AG04450 (cell line): Measurements from ENCODE around the gene IDH3A. TPM values are rescaled to one million over a fixed set of nuclear protein-coding genes. Genes with fewer than 3 reads are reported as not detected.

ENCODE experiments used
- CTCF ChIA-PET: fragments of 300-600, 350-600 bp; formaldehyde crosslinking; extraction: SDS; loops from one replicate; lab custom pipeline; 2022; ENCODE audit warnings: antibody characterized with exemption, inconsistent platforms; lab: Charles Lee
- POLR2A ChIA-PET: fragments of 350-600 bp; formaldehyde crosslinking; extraction: SDS; loops from one replicate; lab custom pipeline; 2021; ENCODE audit warnings: antibody characterized with exemption, inconsistent platforms; lab: Yijun Ruan, JAX
- DNase-seq: peaks from one replicate; pipeline ENCODE4 v3.0.0-alpha.2; 2011; ENCODE audit warnings: low read depth, low spot score
- H3K27ac ChIP-seq: one replicate; pipeline ENCODE4 v1.5.1; 2012; ENCODE audit warnings: low read depth, low read length, control low read depth
- H3K27me3 ChIP-seq: one replicate; pipeline ENCODE4 v1.6.0; 2012; ENCODE audit warnings: low read length; ENCODE audit not compliant: control insufficient read depth, insufficient read depth
- H3K4me3 ChIP-seq: 2 replicates; pipeline ENCODE4 v1.5.1; 2011; ENCODE audit warnings: mild to moderate bottlenecking, low read depth, low read length, control low read depth
- H3K9me3 ChIP-seq: 2 replicates; pipeline ENCODE4 v1.5.1; 2012; ENCODE audit warnings: low read length; ENCODE audit not compliant: control insufficient read depth, insufficient read depth
- polyA plus RNA-seq: library from polyadenylated mRNA; depleted of rRNA; stranded (reverse); fragments of >200 nt; gene quantifications from 2 replicates; pipeline ENCODE4 v1.2.3, GENCODE V29; 2011
- TF ChIP-seq, protein P1 (sequence below): IDR thresholded peaks from 2 replicates; pipeline ENCODE4 v1.5.1; 2011; ENCODE audit warnings: low read depth, low read length, control low read depth, inconsistent platforms

The IDH3A gene
- polyA plus RNA-seq, 1 experiment = 69.1 TPM

DNA sequence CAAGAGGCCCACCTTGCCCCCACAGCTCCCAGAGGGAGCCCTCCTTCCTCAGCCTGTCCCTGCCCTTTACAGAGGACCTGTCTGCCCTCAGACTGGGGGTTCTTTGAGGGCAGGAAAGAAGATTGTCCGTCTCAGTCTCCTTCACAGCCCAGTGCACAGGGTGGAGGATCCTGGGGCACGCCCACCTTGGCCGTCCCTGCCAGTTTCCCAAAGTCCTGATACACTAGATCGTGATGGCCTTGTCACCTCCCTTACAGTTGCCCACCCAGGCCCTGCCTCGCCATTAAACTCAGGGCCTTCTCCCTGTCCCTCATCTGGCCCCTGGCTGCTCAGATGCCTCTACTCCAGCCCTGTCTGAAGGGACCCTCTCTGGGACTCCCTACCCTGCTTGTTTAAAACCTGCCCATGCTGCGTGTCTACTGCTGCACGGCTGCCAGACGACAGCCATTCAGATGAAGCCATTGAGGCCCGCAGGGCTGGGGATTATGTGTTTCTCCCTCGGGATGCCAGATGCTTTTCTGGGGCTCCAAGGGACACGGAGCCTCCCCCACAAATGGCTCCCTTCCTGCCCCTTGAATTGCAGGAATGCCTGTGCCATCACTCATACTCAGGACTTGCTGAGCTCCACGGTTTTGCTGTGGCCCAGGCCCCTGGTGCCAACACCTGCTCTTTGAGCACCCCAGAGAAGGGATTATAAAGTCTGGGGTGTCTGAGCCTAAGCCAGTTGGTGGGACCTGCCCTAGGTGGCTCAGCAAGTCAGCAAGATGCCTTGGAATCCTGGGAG, 57.4 kb downstream of the IDH3A start:
- CTCF ChIA-PET = interaction anchor here (3.2 kb wide), 1 partner anchor 33 kb away, joined by 8 read pairs; no protein-coding TSS in a partner anchor

DNA sequence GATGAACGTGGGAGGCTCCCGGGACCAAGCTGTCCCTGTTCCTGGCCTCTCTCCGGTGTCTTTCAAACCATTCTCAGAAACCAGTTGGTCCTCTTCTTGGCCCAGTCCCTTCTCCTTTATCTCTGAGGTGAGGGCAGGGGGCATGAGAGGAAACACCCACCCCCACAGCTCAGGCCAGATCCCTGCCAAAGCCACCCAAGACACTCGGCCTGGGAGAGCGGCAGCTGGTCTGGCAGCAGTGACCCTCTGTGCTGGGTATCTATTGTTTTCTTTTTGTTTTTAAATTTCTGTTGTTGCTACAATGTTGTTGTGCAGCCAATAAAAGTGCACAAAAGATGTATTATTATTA, 57.9 kb downstream of the IDH3A start:
- Histone ChIP-seq H3K9me3 (no peaks in the 10 kb centered on the region), H3K27me3 (peaks cover 17% of the 10 kb centered on the region), H3K27ac (no peak overlapping the region), H3K4me3 (no peak overlapping the region)
- POLR2A ChIA-PET = no interaction called here
- CTCF ChIA-PET = no interaction called here
- TF ChIP-seq, protein P1, sequence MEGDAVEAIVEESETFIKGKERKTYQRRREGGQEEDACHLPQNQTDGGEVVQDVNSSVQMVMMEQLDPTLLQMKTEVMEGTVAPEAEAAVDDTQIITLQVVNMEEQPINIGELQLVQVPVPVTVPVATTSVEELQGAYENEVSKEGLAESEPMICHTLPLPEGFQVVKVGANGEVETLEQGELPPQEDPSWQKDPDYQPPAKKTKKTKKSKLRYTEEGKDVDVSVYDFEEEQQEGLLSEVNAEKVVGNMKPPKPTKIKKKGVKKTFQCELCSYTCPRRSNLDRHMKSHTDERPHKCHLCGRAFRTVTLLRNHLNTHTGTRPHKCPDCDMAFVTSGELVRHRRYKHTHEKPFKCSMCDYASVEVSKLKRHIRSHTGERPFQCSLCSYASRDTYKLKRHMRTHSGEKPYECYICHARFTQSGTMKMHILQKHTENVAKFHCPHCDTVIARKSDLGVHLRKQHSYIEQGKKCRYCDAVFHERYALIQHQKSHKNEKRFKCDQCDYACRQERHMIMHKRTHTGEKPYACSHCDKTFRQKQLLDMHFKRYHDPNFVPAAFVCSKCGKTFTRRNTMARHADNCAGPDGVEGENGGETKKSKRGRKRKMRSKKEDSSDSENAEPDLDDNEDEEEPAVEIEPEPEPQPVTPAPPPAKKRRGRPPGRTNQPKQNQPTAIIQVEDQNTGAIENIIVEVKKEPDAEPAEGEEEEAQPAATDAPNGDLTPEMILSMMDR = no peak
- DNase-seq = no peak

More for the DNA sequence above, 57.4 kb downstream of the IDH3A start:
- H3K4me3 ChIP-seq = no peak overlapping the region
- no peak overlapping the region for H3K27ac ChIP-seq
- DNase-seq = no peak
- TF ChIP-seq, protein P1 = no peak
- no peaks in the 10 kb centered on the region for H3K9me3 ChIP-seq
- POLR2A ChIA-PET = no interaction called here
- peaks cover 21% of the 10 kb centered on the region for H3K27me3 ChIP-seq

DNA sequence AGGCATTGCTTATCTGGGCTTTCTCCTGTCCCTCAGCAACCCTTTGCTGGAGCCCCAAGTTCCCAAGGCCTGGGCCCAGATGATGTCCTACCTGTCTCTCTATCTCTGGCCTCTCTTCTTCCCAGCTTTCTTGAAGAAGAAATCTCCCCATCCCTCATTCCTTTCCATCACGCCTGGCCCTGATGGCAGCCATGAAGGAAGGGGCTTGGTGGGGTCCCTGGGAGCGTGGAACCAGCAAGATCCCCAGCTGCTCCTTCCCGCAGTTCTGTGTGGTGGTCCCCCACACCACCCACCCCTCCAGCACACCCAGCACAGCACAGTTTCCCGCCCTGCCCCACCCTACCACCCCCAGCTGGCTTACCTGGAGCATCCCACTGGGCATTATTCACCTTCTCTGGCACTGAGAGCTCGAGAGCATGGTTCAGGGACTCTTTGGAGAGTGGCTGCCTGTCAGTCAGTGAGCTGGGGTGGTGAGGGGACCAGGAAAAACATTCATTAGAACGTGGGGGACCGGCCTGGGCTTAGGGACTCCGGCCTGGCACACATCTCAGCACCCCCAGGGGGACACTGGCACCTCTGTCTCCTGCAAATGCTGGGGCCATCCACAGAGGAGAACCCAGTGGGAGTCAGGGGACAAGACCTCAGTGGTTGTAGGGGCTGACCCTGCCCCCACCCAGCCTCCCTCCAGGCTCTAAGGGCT, 58.6 kb downstream of the IDH3A start:
- TF ChIP-seq, protein P1 = no peak
- no peak overlapping the region for H3K27ac ChIP-seq
- no peaks in the 10 kb centered on the region for H3K9me3 ChIP-seq
- H3K4me3 ChIP-seq = no peak overlapping the region
- ChIA-PET CTCF (interaction anchor here (0.5 kb wide), 1 partner anchor 33 kb away, joined by 3 read pairs; no protein-coding TSS in a partner anchor), POLR2A (no interaction called here)
- H3K27me3 ChIP-seq = peaks cover 11% of the 10 kb centered on the region
- no peak for DNase-seq

DNA sequence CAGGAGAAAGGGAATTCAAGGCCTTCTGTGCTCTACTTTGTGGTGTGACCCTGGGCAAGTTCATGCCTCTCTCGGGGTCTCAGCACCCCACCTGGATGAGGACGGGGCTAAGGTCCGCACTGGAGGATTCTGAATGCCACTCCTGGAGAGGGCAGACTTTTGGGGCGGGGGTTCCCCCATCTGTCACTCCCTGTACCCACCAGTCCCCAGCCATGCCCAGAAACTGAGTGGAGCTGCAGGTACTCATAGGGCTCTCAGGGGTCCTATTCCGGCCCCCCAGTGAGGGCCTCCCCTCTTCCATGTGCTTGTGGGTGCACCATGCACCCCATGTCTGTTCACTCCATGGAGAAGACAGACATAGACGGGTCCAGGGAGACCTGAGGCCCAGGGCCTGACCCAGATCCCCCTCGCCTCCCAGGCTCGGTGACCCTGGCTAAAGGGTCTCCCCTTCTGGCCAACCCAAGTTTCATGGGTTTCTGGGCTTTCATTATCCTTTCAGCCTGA, 59.2 kb downstream of the IDH3A start:
- no peak for DNase-seq
- ChIA-PET CTCF (no interaction called here), POLR2A (no interaction called here)
- Histone ChIP-seq H3K9me3 (no peaks in the 10 kb centered on the region), H3K27ac (no peak overlapping the region), H3K27me3 (peaks cover 7% of the 10 kb centered on the region), H3K4me3 (no peak overlapping the region)
- TF ChIP-seq, protein P1 = no peak
